Stimulated activated CD4-positive, alpha-beta T cell treated with anti-CD3 and anti-CD28 coated beads, Interleukin-12 subunit alpha, Interleukin-12 subunit beta, amount 100 ng/mL, for 4 hours (primary cell): ENCODE measurements around the gene NDUFS6.

Experiments
- DNase-seq: peaks from one replicate; pipeline ENCODE4 v3.0.0-alpha.2; 2020

Gene NDUFS6

GRCh38 chr5:1819458-1819857 is 18.3 kb downstream of the NDUFS6 start:
- no peak for DNase-seq

DNA sequence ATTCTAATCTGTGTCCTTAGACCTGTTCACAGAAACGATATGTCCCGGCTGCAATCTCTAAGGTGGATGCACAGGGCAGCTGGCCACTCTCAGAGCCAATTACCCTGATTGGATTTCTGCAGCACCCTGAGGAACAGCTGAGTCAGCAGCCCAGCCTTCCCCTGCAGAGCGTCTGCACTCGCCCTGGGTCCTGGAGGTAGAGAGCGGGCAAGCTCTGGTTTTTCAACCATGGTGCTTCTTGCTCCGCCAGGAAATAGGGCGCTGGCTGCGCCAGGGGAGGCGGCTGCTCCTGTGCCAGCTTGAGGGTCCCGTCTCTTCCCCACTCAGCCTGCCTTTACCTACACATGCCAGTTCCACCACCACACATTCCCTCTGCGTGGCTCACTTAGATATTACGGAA is 19.2 kb downstream of the NDUFS6 start:
- no peak for DNase-seq

DNA sequence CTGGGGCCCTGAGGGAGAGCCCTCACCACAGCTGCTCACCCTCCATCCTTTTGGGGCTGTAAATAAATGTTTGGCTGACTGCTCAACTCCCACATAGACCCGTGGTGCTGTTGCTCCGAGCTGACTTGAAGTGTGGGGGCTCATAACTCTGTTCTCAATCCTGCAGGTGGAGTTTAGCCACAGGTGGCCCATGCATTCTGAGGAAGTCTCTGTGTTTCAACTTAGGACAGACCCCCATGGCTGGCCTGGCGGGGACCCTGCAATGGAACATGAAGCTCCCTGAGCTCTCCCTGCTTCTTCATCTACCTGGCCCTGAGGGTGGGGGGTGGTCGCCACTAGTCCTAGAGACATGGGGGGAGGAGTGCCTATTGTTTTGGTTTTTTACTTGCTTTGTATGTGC is 19.7 kb downstream of the NDUFS6 start:
- DNase-seq = no peak

- no peak for DNase-seq
Measured at GRCh38 chr5:1821862-1822261, 20.7 kb downstream of the NDUFS6 start.

DNA sequence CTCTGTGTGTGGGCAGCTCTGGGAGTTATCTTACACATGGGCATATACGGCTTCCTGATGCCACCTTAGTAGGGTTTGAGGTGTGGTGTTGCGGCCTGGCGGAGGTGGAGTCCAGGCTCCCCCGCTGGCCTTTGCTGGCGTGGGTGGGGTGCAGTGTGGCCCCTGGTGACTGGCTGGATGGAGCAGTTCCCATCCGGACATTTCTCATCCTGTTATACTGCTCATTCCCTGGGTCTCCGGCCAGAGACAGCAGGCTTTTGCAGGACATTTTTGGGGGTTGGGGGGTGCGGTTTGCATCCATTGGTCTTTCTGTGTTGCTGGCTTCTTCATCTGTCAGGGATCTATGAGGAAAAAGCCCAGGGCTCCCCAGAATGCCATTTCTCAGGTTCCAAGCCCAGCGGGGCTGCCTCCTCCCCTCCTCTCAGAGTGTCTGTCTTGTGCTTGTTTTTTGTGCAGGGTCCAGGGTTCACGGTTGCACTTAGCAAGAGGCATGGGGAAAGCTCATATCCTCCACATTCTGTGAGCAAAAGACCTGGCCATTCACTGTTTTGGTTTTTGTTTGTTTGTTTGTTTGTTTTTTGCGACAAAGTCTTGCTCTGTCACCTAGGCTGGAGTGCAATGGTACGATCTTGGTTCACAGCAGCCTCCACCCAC is 22.3 kb downstream of the NDUFS6 start:
- no peak for DNase-seq

- DNase-seq = no peak
Measured at GRCh38 chr5:1824109-1824821, 23.1 kb downstream of the NDUFS6 start.

GRCh38 chr5:1824903-1825841 is 24.0 kb downstream of the NDUFS6 start:
- DNase-seq = no peak

DNA sequence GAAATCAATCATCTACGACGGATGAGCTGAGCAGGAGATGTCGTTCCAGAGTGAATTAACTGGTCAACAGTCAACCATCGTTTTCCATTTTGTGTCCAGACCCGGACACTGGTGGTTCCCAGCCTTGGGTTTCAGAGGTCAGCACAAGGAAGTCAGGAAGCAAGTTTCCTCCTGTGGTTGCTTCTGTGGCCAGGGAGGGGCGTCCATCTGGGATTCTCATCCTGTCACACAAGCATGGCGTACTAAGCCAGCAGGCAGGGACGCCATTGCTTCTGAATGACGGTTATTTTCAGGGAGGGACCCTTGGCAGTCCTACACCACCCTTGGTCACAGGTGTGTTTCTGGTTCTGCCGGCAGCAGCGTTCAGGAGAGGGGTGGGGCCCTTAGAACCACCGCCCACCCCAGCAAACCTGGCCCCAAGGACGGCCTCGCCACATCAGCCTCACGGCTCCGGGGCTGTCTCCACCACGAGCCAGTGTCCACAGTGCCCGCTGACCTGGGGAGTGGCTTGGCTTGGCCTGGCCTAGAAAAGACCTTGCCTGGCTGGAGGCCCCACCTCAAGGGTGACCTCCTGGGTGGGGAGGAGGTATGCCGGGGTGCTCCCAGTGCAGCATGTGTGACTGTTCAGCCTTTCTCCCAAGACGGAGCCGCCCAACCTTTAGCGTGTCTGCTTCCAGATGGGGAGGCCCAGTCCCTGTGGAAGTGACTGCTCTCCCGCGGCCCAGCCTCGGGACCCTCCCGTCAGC is 25.2 kb downstream of the NDUFS6 start:
- DNase-seq = no peak

DNA sequence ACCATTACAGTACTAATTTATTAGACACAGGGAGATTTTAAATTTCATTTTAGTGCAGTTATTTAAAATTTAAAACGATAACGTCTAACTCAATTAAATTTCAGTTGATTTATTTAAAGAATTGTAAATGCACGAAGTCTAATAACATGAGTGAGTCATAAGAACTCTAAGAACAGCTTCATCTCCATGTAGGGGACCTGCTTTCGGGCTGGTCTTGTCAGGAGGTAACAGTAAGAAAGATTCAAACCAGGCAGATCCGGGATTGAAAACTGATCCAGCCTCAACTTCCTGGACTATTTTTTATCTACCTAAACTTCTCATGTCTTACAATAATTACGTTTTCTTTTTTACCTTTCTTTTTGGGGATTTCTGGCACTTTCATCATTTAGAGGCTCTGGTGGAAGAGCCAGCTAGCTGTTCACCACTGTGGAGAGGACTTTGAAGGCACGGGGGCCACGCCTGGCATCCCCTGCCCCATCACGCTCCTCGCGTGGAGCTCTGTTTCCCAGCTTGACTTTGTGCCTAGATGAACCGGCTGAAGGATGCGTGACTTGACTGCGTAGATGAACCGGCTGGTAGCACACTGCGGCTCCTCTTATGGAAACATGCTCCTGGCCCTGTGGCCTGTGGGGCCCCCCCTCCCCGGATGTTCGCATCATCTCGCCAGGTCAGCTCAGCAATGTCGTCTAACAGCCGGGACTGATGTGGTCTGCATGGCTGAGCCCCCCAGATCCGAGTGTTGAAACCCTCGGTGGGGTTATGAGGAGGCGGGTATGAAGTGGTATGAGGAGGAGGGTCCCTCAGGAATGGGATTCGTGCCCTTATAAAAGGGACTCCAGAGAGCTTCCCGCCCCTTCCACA is 26.0 kb downstream of the NDUFS6 start:
- no peak for DNase-seq

- no peak for DNase-seq
Measured at GRCh38 chr5:1827886-1828397, 26.7 kb downstream of the NDUFS6 start.

DNA sequence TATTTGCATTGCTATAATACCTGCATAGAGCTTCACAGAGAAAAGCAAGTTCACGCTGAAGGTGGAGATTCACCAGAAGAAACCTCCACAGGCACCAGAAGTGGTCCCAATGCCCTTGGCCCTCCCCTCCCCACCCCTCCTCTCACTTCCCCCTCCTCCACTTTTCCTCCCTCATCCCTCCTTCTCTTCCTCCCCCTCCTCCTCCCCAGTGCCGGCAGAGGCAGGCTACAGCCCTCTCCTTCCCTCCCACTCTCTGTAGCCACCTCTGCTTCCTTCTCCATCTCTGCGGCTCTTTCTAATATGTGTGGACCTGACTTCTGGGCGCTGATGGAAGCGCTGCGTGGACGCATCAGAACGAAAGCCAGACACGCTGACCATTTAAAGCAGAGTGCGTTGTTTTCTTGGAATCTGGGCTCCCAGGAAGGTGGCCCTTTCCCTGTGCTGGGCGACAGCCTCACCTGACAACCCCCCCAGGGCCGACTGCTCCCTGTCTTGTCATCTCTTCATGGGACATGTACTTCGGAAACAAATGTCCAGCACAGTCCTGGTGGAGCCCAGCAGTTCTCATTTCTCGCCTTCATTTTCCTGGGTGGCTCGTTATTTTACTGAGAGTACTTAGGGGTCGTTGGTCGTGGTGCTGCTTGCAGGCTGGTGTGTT is 29.5 kb downstream of the NDUFS6 start:
- no peak for DNase-seq

DNA sequence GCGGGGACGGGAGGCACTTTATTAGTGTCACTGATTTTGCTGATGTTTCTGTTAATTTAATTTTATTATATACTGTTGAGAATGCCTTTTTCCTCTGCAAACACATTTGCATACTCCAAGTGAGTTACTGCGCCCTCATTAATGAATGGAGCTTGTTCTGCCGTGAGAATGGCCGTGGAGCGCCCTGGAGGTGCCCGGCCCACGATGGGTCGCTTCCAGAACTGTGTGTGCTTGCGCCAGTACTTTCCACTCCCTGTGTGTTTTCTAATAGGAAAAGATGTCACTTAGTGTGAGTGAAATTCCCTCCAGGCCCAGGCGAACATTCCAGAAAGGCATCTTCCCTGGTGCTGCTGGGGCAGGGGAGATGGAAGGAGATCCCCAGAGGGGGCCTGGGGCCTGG is 30.1 kb downstream of the NDUFS6 start:
- DNase-seq = no peak

GRCh38 chr5:1831677-1832313 is 30.6 kb downstream of the NDUFS6 start:
- DNase-seq = no peak

DNA sequence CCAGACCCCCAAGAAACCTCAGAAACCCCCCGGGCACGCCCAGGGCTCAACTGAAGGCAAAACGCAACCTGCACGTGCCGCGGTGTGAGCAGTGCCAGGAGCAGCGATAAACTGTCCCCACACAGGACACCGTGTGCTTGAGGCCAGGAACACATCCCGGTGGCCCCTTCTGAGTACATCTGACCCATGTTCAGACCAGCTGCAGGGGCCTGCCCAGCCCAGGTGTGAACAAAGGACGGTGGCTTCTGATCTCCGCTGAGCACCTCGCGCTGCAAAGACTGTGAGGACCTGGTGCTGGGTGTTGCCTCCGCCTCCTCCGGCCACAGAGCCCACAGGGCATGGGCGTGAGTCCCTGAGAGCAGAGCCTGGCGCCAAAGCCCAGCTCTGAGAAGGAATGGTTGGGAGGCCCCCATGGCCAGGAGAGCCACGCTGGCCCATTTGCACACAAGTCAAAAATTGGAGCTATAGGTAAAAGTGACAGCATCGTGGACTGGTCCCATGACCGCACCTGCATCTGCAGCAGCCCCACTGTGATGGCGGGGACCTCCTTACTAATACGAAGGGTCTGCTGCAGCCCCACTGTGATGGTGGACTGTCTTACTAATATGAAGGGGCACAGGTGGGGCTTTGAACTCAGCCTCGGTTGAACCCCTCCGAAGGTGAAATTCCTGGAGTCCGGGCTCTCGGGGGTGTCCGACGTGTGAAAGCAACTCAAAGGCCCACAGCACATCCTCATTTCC is 31.5 kb downstream of the NDUFS6 start:
- no peak for DNase-seq

DNA sequence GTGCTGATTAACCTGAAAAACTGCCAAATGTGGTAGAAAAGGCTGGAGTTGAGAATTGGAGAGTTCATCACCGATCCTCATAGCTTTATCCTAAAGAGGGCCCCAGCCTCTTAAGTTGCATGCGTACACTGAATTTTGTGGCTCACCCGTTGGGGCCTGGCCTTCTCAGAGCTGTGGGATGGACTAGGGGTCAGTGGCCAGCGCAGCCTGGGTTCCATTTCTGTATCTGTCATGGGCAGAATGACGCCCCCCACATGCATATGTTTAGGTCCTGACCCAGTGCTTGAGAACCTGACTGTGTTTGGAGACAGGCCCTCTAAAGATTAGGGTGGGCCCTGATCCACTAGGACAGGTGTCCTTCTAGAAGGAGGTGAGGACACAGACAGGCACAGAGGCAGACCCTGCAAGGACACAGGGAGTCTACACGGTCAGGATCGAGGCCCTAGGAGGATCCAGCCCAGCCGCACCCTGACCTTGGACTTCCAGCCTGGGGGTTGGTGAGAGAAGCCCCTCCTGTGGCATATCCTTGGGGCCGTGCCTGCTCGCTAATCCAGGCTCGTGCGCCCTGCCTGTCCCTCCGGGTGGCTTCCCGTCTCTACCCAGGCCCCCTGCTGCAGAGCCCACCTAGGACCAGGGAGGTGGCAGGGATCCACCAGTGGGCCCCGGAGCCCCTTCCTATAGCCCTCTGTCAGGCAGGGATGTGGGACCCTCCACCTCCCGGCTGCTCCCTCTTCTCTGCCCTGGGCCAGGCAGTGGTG is 32.2 kb downstream of the NDUFS6 start:
- DNase-seq = no peak

- no peak for DNase-seq
Measured at GRCh38 chr5:1834022-1834551, 32.9 kb downstream of the NDUFS6 start.

DNA sequence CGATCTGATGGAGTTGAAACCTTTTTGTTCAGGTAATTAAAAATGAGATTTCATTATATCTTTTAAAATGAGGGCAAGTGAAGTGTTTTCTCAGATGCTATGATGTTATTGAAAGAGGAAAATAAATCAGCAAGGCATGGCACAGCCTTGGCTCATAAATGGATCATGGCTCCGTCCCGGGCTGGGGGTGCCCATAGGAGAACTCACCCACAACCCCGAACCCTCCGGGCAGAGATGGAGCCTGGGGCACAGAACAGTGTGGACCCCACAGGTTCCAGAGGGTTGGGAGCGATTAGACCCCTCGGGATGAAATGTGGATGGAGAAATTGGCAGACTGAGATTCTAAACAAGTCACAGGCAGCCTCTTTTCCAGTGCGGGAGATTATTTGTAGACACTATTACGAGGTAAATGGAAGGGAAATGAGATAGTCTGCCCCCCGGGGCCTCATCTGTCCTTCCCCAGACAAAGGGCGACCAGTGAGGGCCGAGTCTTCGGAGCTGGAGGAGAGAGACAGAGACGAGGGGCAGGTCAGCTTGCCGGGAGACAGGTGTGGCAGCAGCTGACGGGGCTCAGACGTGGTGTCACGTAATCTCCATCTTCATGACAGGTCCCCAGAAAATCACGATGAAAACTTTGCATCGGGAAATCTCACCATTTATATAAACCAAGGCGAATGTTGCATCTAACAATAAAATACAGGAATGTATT is 33.7 kb downstream of the NDUFS6 start:
- no peak for DNase-seq

GRCh38 chr5:1835431-1835830 is 34.2 kb downstream of the NDUFS6 start:
- no peak for DNase-seq
